Measurements from ENCODE around the gene SMYD3. TPM values are rescaled to one million over a fixed set of nuclear protein-coding genes. Genes with fewer than 3 reads are reported as not detected.

Gene SMYD3
- total and polyA plus RNA-seq, 12 donors: 13.5 to 78.2 (median 26.8) TPM

- H3K27ac ChIP-seq: no peak overlapping the region
- TF ChIP-seq POLR2A (IDR thresholded peaks at IDR 0.05): no peak
- TF ChIP-seq, protein P1, sequence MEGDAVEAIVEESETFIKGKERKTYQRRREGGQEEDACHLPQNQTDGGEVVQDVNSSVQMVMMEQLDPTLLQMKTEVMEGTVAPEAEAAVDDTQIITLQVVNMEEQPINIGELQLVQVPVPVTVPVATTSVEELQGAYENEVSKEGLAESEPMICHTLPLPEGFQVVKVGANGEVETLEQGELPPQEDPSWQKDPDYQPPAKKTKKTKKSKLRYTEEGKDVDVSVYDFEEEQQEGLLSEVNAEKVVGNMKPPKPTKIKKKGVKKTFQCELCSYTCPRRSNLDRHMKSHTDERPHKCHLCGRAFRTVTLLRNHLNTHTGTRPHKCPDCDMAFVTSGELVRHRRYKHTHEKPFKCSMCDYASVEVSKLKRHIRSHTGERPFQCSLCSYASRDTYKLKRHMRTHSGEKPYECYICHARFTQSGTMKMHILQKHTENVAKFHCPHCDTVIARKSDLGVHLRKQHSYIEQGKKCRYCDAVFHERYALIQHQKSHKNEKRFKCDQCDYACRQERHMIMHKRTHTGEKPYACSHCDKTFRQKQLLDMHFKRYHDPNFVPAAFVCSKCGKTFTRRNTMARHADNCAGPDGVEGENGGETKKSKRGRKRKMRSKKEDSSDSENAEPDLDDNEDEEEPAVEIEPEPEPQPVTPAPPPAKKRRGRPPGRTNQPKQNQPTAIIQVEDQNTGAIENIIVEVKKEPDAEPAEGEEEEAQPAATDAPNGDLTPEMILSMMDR (IDR thresholded peaks at IDR 0.05): no peak
These were observed 327.7 kb downstream of the SMYD3 start for GRCh38 chr1:246179401-246179800.

GRCh38 chr1:246178717-246179311, 328.3 kb downstream of the SMYD3 start:
- TF ChIP-seq POLR2A (IDR thresholded peaks at IDR 0.05): no peak
- TF ChIP-seq, protein P1 (IDR thresholded peaks at IDR 0.05): no peak
- Histone ChIP-seq H3K27ac (no peak overlapping the region), H3K9me3 (replicated peaks in 1 of 3) (no peaks in the 10 kb centered on the region), H3K27me3 (no peaks in the 10 kb centered on the region), H3K4me1 (replicated peaks in 1 of 2) (peaks cover 7 to 9% of the 10 kb centered on the region in 2 donors), H3K4me3 (no peak overlapping the region), H3K36me3 (replicated peaks in 1 of 2) (no peaks in the 10 kb centered on the region)
- 85 to 90% (median 89%) methylated on average over 6 of the region's 6 CpGs for WGBS, 4 donors
- no peak for DNase-seq
- intact Hi-C loops (cut with DNase I): no loop called here

More at GRCh38 chr1:246179401-246179800, 327.7 kb downstream of the SMYD3 start:
- Histone ChIP-seq H3K36me3 (replicated peaks in 1 of 2) (no peaks in the 10 kb centered on the region), H3K27me3 (no peaks in the 10 kb centered on the region), H3K4me3 (no peak overlapping the region), H3K4me1 (replicated peaks in 1 of 2) (peaks cover 7 to 9% of the 10 kb centered on the region in 2 donors), H3K9me3 (replicated peaks in 1 of 3) (no peaks in the 10 kb centered on the region)
- WGBS, 4 donors: 77 to 94% (median 83%) methylated on average over 1 of the region's 1 CpG
- intact Hi-C loops (cut with DNase I): no loop called here
- DNase-seq: no peak

GRCh38 chr1:246176126-246177024, 330.7 kb downstream of the SMYD3 start:
- DNase-seq: peak; percentile 54 to 89 (median 87)
- Histone ChIP-seq H3K27ac (peak overlapping the region in 3 of 5 donors; percentile 47 to 79 (median 50)), H3K9me3 (replicated peaks in 1 of 3) (no peaks in the 10 kb centered on the region), H3K36me3 (replicated peaks in 1 of 2) (no peaks in the 10 kb centered on the region), H3K4me3 (peak overlapping the region in 1 of 4 donors; percentile 27), H3K27me3 (no peaks in the 10 kb centered on the region), H3K4me1 (replicated peaks in 1 of 2) (peaks cover 7 to 9% of the 10 kb centered on the region in 2 donors)
- 53 to 57% (median 57%) methylated on average over 11 of the region's 11 CpGs for WGBS, 4 donors
- intact Hi-C loops (cut with DNase I): no loop called here
- no peak for TF ChIP-seq POLR2A (IDR thresholded peaks at IDR 0.05)
- TF ChIP-seq, protein P1 (IDR thresholded peaks at IDR 0.05): no peak

DNA sequence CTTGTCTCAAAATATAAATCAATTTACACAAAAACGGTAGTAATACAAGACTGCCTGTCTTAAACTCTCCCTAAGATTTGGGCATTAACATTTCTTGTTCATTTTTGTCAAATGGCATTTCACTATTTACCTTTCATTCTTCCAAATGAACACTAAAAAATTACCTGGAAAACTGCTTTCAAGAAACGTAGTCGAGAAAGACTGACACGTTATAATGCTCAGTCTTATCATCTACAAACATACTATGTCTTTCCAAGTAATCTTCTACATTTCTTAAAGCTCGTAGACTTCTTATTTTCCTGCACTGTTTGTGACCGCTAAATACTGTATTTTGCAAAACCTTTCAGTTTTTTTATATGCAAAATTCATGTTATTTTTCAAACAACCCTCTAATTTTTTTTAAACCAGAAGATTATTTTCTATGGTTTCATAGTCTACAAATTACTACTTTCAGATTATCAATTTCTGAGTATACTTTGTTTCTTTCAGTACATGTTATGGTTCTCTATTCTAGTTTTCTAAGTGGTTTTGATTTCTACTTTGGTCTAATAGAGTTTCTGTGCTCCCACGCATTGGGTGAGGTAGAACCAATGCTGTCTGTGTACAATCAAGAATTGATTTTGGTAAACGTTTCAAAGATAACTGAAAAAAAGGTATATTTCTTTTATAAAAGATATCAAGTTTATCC, 336.4 kb downstream of the SMYD3 start:
- WGBS, 4 donors: 92 to 93% (median 92%) methylated on average over 8 of the region's 8 CpGs
- TF ChIP-seq, protein P1 (IDR thresholded peaks at IDR 0.05): no peak
- no peak for TF ChIP-seq POLR2A (IDR thresholded peaks at IDR 0.05)

More for the DNA sequence above, 336.4 kb downstream of the SMYD3 start:
- Histone ChIP-seq H3K4me1 (replicated peaks in 1 of 2) (no peaks in the 10 kb centered on the region), H3K27ac (no peak overlapping the region), H3K9me3 (replicated peaks in 1 of 3) (no peaks in the 10 kb centered on the region), H3K4me3 (no peak overlapping the region), H3K36me3 (replicated peaks in 1 of 2) (no peaks in the 10 kb centered on the region), H3K27me3 (no peaks in the 10 kb centered on the region)
- intact Hi-C loops (cut with DNase I): no loop called here
- DNase-seq: no peak

Measured in adrenal gland (tissue), 12 donors.